ENCODE data around the gene PCMT1. TPM values are rescaled to one million over a fixed set of nuclear protein-coding genes. Genes with fewer than 3 reads are reported as not detected.

PCMT1 gene
- total and polyA plus RNA-seq, 2 experiments from 2014 or later: 137 to 189 TPM

GRCh38 chr6:149825292-149825691 lies 75.8 kb downstream of the PCMT1 start:
- H3K36me3 ChIP-seq: no peaks in the 10 kb centered on the region
- H3K4me1 ChIP-seq (ENCODE audit: low read depth): peaks cover 5% of the 10 kb centered on the region
- H3K4me3 ChIP-seq: no peak overlapping the region
- H3K9me3 ChIP-seq (ENCODE audit: low read depth): no peaks in the 10 kb centered on the region
- no peaks in the 10 kb centered on the region for H3K27me3 ChIP-seq
- no peak for TF ChIP-seq CTCF (IDR thresholded peaks at IDR 0.05; ENCODE audit: low read depth, low read length)
- H3K27ac ChIP-seq: no peak overlapping the region
- no peak for DNase-seq (ENCODE audit: low read depth in 1 of 2, low spot score in 1 of 2)

GRCh38 chr6:149830731-149831307 lies 81.3 kb downstream of the PCMT1 start:
- no peaks in the 10 kb centered on the region for H3K27me3 ChIP-seq
- no peak for DNase-seq (ENCODE audit: low read depth in 1 of 2, low spot score in 1 of 2)
- H3K4me1 ChIP-seq (ENCODE audit: low read depth): no peaks in the 10 kb centered on the region
- no peaks in the 10 kb centered on the region for H3K9me3 ChIP-seq (ENCODE audit: low read depth)
- H3K27ac ChIP-seq: no peak overlapping the region
- TF ChIP-seq CTCF (IDR thresholded peaks at IDR 0.05; ENCODE audit: low read depth, low read length): no peak
- no peaks in the 10 kb centered on the region for H3K36me3 ChIP-seq
- H3K4me3 ChIP-seq: no peak overlapping the region

- no peaks in the 10 kb centered on the region for H3K9me3 ChIP-seq (ENCODE audit: low read depth)
- no peaks in the 10 kb centered on the region for H3K27me3 ChIP-seq
- no peak overlapping the region for H3K4me3 ChIP-seq
- H3K36me3 ChIP-seq: no peaks in the 10 kb centered on the region
- no peak overlapping the region for H3K27ac ChIP-seq
- no peak for DNase-seq (ENCODE audit: low read depth in 1 of 2, low spot score in 1 of 2)
- no peaks in the 10 kb centered on the region for H3K4me1 ChIP-seq (ENCODE audit: low read depth)
- no peak for TF ChIP-seq CTCF (IDR thresholded peaks at IDR 0.05; ENCODE audit: low read depth, low read length)
Measured at GRCh38 chr6:149831308-149831820, 81.8 kb downstream of the PCMT1 start.

- Histone ChIP-seq H3K4me3 (no peak overlapping the region), H3K27me3 (no peaks in the 10 kb centered on the region), H3K4me1 (ENCODE audit: low read depth) (no peaks in the 10 kb centered on the region), H3K27ac (no peak overlapping the region), H3K9me3 (ENCODE audit: low read depth) (no peaks in the 10 kb centered on the region), H3K36me3 (no peaks in the 10 kb centered on the region)
- no peak for DNase-seq (ENCODE audit: low read depth in 1 of 2, low spot score in 1 of 2)
- no peak for TF ChIP-seq CTCF (IDR thresholded peaks at IDR 0.05; ENCODE audit: low read depth, low read length)
Measured at GRCh38 chr6:149833651-149834050, 84.1 kb downstream of the PCMT1 start.

GRCh38 chr6:149834513-149835481 lies 85.3 kb downstream of the PCMT1 start:
- H3K9me3 ChIP-seq (ENCODE audit: low read depth): no peaks in the 10 kb centered on the region
- no peak overlapping the region for H3K4me3 ChIP-seq
- H3K27me3 ChIP-seq: no peaks in the 10 kb centered on the region
- peak; percentile 62 to 82 for DNase-seq (ENCODE audit: low read depth in 1 of 2, low spot score in 1 of 2)
- no peaks in the 10 kb centered on the region for H3K36me3 ChIP-seq
- H3K27ac ChIP-seq: no peak overlapping the region
- TF ChIP-seq CTCF (IDR thresholded peaks at IDR 0.05; ENCODE audit: low read depth, low read length): peak; percentile 89
- no peaks in the 10 kb centered on the region for H3K4me1 ChIP-seq (ENCODE audit: low read depth)
